NCI-H2171 (cell line): ENCODE measurements around the gene HS3ST3B1.

ENCODE experiments used
- DNase-seq: peaks from one replicate; lab custom pipeline; 2025; lab: John Stamatoyannopoulos, UW

HS3ST3B1 gene

GRCh38 chr17:14321476-14321949, 20.6 kb downstream of the HS3ST3B1 start:
- DNase-seq, result no peak

- DNase-seq, result no peak
Observed at GRCh38 chr17:14321980-14322776, 21.3 kb downstream of the HS3ST3B1 start.

- DNase-seq, result no peak
Observed at GRCh38 chr17:14323522-14323981, 22.7 kb downstream of the HS3ST3B1 start.

- DNase-seq, result no peak
Observed at GRCh38 chr17:14325618-14326167, 24.8 kb downstream of the HS3ST3B1 start.

- DNase-seq, result no peak
Observed at GRCh38 chr17:14329900-14330491, 29.1 kb downstream of the HS3ST3B1 start.

- DNase-seq, result no peak
Observed at GRCh38 chr17:14330492-14330962, 29.6 kb downstream of the HS3ST3B1 start.

GRCh38 chr17:14331225-14331981, 30.5 kb downstream of the HS3ST3B1 start:
- no peak for DNase-seq

GRCh38 chr17:14331982-14332298, 31.1 kb downstream of the HS3ST3B1 start:
- DNase-seq, result no peak

GRCh38 chr17:14332331-14332730, 31.4 kb downstream of the HS3ST3B1 start:
- DNase-seq, result no peak

- no peak for DNase-seq
Observed at GRCh38 chr17:14333506-14333905, 32.6 kb downstream of the HS3ST3B1 start.

GRCh38 chr17:14334276-14334840, 33.5 kb downstream of the HS3ST3B1 start:
- no peak for DNase-seq

GRCh38 chr17:14334919-14335318, 34.0 kb downstream of the HS3ST3B1 start:
- DNase-seq, result no peak

- DNase-seq, result no peak
Observed at GRCh38 chr17:14336418-14336817, 35.5 kb downstream of the HS3ST3B1 start.

- DNase-seq, result no peak
Observed at GRCh38 chr17:14337596-14338079, 36.8 kb downstream of the HS3ST3B1 start.

GRCh38 chr17:14340857-14341754, 40.2 kb downstream of the HS3ST3B1 start:
- no peak for DNase-seq

GRCh38 chr17:14341866-14342265, 41.0 kb downstream of the HS3ST3B1 start:
- DNase-seq, result no peak

GRCh38 chr17:14346801-14347200, 45.9 kb downstream of the HS3ST3B1 start:
- DNase-seq, result no peak

GRCh38 chr17:14351493-14351892, 50.6 kb downstream of the HS3ST3B1 start:
- no peak for DNase-seq

- no peak for DNase-seq
Observed at GRCh38 chr17:14352136-14352535, 51.3 kb downstream of the HS3ST3B1 start.

GRCh38 chr17:14353861-14354474, 53.1 kb downstream of the HS3ST3B1 start:
- no peak for DNase-seq
